Neural cell (in vitro differentiated cells): ENCODE measurements around the gene TEK.

Experiments used
- CTCF ChIP-seq: fragments of 450-650 bp; IDR thresholded peaks from 2 replicates; pipeline ENCODE4 v1.5.1; 2014; ENCODE audit warnings: antibody characterized with exemption, mild to moderate bottlenecking, moderate library complexity; ENCODE audit not compliant: poor library complexity, severe bottlenecking
- EP300 ChIP-seq: fragments of 450-650 bp; conservative IDR thresholded peaks from 2 replicates; pipeline ENCODE4 v1.6.1; 2014; ENCODE audit warnings: antibody characterized with exemption, mild to moderate bottlenecking, moderate library complexity; ENCODE audit not compliant: poor library complexity, severe bottlenecking
- EZH2 ChIP-seq: fragments of 200-600, 300-800 bp; shearing (Covaris generic), sonication (generic); IDR thresholded peaks from 2 replicates; pipeline ENCODE4 v1.6.1; 2014; ENCODE audit warnings: antibody characterized with exemption, low read length, borderline replicate concordance, mild to moderate bottlenecking; ENCODE audit not compliant: insufficient read depth, poor library complexity, severe bottlenecking
- POLR2AphosphoS5 ChIP-seq: IDR thresholded peaks from 2 replicates; pipeline ENCODE4 v1.6.1; 2012
- SMC3 ChIP-seq: fragments of 450-650 bp; conservative IDR thresholded peaks from 2 replicates; pipeline ENCODE4 v1.6.1; 2014; ENCODE audit warnings: antibody characterized with exemption, mild to moderate bottlenecking, moderate library complexity; ENCODE audit not compliant: poor library complexity

GRCh38 chr9:27165068-27165467 is 56.0 kb downstream of the TEK start:
- TF ChIP-seq EP300 (no peak), CTCF (no peak), SMC3 (no peak), POLR2AphosphoS5 (no peak), EZH2 (no peak)
